Fibroblast of the conjunctiva (primary cell): Measurements from ENCODE around the gene PTX4.

ENCODE experiments used
- DNase-seq: peaks from one replicate; pipeline ENCODE4 v3.0.0-alpha.2; 2010; ENCODE audit warnings: low read depth

Gene PTX4, protein sequence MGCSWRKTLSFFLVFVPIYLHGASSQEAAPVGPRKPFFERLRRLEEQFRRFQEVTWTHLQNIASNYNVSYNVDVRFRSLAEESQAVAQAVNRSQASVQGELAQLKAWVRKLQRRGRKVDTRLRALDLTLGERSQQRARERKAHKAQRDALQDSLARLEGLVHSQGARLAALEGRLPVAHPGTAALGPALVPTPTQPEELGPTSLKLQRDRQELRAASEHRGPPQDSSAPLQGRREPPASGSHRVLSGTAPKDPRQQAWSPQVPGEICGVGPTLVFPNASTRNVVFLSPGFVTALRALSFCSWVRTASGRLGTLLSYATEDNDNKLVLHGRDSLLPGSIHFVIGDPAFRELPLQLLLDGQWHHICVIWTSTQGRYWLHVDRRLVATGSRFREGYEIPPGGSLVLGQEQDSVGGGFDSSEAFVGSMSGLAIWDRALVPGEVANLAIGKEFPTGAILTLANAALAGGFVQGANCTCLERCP

DNA sequence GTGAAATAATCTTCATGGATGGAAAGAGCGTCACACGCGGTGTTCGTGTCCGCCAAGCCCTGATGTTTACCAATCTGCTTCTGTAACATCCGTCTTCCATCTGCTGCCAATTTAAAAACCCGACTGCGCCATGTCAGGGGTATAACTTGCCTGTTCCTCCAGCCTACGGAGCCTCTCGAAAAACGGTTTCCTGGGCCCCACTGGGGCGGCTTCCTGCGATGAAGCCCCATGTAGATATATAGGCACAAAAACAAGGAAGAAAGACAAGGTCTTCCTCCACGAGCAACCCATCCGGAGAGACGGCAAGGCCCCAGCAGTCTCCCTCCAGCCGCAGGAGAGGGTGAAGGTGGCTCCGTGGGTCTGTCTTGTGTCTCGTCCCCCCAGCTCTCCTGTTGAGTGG lies at the start of gene PTX4:
Gene PTX4 (minus strand): TSS at position 326 of the 400 bp plus-strand sequence. CDS start 35 bp downstream, at position 291.
- DNase-seq = no peak

DNA sequence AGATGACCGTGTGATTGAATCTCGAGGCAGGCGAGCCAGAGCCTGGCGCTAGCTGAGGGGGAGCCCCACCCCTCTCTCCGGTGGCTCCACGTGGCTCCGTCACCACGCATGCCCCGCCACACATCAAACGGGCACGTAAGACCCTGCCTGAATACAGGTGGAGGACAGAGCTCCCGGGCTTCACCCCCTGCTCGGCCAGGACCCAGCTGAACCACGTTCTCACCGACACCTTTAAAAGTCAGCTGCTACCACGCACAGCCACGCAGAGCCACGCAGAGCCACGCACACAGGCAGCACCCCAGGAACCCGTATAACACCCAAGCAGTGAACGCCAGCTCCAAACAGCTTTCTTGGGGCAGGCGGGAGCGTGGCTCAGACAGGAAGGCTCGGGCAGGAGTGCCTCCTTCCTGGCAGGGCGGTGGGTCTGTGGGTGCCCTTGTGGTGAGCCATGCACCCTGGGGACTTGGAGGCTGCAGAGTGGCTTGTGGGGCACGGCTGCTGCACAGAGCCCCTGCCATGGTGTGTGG lies 49.1 kb upstream of the PTX4 start:
- DNase-seq = no peak

DNA sequence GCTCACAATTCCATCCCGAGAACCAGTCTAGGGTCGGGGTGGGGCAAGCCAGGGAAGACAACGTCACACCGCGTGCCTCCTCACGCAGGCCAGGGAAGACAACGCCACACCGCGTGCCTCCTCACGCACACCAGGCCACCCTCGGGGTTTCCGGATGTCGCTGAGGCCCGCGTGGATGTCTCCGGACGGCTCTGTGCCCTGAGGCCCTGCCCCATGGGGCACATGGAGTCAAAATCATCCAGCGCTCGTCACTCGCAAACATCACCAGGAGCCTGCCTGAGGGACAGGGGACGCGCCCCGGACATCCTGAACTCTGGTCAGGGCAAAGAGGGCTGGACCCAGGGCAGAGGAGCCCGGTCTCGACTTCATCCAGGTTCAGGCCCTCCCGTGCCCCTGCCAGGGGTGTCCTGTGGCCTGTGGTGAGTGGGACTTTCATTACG lies 48.4 kb upstream of the PTX4 start:
- no peak for DNase-seq

DNA sequence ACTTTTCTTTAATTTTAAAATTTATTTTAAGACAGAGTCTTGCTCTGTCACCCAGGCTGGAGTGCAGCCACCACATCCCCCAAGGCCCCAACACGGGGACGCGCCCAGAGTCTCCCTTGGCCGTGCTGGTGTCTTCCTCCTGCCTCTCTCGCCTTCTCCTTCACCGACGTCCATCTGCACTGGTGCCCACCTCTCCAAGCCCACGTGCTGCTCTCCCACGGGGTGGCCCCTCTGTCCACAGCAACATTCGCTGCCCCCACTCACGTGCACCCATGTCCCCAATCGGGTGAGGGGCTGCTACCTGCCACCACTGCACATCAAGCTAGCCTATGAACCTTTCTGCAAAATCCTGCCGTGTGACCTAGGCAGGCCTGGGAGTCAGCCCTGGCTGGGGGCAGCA lies 47.9 kb upstream of the PTX4 start:
- DNase-seq = no peak

DNA sequence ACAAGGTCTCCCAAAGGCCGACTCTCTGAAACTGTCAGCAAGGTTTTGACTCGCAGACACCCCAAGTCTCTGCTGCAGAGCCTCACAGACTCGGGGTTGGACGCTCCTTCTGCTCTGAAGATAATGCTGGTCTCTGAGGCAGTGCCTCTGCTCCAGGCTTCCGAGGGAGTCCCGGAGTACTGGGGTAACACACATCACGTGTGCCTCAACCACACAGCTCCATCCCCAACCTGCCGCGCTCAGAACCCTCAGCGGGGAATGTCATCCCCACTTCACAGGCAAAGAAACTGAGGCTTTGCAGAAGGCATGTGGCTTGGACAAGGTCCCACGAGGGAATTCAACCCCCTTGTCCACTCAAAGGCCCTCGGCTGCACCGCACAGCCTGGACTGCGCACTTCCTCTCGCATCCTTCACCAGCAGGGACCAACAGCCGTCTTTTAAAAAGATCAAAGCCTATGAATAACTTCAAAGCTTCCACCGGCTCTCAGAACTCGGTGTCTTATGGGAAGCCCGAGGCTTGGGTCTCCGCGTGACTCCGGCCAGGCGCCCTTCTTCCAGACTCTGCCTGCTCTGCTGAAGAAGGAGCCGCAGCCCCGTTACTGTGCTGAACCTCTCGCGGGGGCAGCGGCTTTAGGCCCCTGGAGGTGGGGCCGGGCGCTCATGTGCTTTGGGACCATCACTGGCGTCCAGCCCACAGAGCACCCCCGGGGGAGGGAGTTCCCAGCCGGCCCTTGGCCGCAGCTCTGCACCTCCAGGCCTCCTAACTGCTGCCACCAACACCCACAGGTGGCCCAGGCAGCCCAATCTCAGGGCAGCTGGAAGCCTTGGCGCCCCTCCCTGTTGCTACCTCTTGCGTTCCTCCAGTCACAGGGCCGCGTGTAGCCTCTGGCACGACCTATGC lies 46.9 kb upstream of the PTX4 start:
- DNase-seq = no peak

DNA sequence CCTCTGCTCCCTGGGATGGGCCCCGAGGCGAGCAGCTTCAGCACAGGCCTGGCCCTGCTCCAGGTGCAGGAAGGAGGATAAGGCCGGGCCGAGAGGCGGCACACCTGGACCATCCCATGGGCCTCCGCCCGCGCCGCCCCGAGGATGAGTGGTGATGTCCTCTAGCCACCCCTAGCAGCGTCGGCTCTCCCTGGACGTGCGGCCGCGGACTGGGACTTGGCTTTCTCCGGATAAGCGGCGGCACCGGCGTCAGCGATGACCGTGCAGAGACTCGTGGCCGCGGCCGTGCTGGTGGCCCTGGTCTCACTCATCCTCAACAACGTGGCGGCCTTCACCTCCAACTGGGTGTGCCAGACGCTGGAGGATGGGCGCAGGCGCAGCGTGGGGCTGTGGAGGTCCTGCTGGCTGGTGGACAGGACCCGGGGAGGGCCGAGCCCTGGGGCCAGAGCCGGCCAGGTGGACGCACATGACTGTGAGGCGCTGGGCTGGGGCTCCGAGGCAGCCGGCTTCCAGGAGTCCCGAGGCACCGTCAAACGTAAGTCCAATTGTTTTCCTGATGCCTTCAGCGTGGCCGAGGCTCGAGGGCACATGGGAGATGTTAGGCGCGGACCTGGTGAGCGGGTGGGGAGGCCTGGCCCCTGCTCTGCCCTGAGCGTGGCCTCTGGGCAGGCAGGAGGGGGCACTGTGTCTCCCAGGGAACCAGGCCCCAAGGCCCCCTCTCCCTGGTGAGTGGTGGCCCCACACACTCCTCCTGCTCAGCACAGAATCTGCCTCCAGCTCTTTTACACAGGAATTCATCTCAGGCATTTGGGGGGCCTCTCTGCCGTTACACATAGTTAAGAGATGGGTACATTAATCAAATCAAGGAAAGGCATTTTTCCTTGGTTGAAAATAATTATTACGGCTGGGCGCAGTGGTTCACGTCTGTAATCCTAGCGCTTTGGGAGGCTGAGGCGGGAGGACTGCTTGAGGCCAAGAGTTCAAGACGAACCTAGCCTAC lies 45.6 kb upstream of the PTX4 start:
- DNase-seq = no peak

DNA sequence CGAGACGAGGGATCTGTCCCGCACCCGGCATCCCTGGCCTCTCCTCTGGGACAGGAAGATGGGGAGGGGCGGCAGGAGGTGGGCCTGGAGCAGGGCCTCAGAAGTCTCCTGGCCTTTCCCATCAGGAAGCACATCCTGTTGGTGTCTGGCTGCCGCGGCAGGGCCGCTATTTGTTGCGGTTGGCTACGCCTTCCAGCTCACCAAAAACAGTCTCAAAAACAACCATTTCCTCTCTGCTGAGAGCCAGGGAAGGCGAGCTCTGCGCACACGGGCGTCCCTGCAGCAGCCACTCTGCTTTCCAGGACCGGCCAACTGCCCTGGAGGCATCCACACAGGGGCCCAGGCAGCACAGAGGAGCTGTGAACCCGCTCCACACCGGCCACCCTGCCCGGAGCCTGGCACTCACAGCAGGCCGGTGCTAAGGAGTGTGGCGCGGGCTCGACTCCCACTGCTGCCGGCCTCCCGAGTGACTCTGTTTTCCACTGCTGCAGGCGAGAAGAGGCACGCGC lies 44.8 kb upstream of the PTX4 start, which contains the start of gene TMEM204:
Gene TMEM204 (plus strand): TSS at position 224 of the 509 bp plus-strand sequence. CDS start 610 bp downstream, outside the sequence.
- peak; percentile 27 for DNase-seq

DNA sequence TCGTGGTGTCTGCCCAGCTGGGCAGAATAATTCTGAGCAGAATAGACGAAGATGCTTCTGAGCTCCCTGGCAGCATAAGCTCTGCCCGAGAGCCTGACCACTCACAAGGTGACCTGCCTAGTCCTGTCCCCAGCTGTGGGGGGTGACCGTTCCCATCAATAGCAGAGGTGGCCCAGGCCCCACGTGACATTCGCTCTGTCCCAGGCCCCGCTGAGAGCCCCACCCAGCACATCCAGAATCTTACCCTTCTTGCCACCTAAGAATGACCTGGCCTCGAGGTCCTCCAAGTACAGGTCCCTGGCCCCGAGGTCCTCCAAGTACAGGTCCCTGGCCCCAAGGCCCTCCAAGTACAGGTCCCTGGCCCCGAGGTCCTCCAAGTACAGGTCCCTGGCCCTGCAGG lies 44.0 kb upstream of the PTX4 start:
- DNase-seq = no peak

DNA sequence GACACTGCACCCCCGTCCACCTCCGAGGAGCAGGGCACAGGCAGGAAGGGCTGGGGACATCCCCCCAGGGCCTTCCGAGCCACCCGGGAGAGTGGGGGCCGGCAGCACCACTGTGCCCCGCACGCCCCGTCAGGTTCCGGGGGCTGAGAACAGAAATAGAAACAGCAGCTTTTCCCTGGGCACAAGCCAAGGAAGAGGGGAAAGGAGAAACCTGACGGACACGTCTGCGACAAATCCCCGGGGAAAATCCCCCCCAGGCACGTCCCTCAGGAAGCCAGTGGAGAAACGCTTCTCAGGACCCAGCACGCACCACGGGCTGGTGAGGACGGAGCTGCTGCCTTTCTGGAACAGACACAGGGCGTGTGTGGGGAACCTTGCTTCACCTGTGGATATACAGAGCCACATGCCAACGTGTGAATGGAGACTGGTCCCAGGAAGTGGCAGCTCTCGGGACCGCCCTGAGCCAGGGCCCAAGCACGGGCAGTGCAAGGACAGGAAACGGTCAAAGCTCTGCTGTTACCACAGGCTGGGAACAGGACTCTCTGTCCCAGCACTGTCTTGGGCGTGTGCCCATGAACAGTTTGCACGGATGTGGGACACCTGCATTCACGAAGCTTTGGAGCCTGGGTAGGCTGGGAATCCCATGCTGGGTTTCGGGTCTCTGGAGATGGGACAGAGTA lies 43.5 kb upstream of the PTX4 start:
- no peak for DNase-seq

DNA sequence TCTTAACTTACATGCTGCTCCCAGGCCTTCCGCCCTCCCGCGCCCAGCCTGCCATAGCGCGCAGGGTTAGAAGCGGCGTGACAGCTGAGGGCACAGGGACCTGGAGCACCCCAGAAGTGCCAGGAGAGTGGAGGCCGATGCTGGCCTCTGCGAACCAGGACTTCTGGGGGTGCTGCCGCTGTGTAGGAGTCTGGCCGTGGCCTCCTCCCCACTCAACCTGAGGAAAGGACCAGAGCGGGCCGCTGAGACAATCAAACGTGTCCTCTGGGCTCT lies 42.8 kb upstream of the PTX4 start:
- DNase-seq = no peak

DNA sequence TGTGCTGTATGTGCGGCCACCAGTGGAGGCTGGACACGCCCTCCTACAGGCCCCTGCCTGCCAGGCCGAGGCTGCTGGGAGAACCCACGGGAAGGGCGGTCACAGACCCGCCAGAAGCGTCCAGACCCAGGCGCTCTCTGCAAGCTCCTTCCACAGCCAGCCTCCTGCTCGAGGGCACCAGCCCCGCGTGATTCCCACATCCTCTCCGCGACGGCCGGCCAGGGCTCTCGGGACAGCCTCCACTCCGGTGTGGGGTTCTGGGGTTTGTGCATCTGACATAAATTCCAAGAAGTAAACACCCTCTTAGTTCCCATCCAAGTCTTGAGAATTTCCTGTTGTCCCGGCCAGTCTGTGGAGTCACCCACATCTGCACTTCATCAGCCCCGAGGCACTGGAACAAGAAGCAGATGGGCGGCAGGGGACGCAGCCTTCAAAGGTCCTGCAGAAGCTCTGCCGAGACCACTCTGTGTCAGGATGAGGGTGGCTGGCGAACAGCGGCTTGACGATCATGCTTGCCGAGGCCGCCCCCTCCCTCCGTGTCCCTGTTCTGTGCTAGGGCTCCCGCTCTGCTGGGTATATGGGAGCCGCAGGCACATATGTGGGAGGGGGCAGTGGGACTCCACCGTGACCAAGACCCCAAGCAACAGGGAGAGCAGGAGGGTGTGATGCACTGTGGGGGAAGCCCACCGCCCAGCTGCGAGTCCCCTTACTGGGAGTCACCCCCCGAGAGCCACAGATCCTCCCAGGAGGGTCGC lies 42.3 kb upstream of the PTX4 start:
- DNase-seq = peak; percentile 72

DNA sequence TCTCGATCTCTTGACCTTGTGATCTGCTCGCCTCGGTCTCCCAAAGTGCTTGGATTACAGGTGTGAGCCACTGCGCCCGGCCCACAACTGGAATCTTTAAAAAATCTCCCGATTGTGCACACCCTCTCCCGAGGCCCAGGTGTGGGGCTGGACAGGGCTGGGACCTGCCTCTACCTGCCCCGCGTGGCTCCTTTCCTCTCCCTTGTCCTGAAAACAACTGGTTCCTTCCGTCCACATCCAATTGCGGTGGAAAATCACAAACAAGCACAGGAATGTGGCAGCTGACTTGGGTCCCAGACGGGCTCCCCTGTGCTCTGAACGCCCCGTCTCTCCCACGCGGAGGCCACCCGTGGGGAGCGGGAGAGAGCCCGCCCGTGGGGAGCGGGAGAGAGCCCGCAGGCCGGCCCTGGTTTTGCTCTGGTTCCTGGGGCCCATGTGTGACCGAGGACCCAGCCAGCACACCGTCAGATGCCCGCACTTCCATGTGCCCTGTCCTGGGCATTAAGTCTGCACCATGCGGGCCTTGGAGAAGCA lies 41.7 kb upstream of the PTX4 start:
- DNase-seq = no peak

DNA sequence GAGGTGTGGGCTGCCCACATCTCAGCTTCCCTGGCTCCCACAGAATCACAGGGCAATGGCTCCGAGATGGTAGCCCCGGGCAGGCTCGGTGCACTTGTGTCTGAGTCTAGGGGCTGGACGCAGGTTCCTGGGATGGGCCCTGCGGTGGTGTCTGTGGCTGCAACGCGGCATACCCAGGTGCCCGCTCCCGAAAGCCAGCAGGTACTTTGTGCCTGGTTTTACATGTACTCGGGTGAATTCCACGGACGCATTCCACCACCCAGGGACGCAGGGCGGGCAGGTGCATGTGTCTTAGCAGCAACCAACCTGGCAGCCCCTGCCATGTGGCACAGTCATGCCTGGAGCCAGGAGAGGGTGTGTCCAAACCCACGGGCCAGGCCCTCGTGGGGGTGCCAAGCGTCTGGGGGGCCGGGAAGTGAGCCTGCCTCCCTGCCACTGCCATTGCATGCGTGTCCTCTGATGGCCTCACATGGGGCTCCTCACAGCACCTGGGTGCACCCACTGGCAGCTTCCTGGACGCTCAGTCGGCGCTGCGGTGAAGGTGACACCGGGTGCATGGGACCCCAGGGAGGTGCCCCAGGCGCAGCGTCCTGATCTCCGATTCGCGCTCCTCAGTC lies 40.3 kb upstream of the PTX4 start:
- no peak for DNase-seq

DNA sequence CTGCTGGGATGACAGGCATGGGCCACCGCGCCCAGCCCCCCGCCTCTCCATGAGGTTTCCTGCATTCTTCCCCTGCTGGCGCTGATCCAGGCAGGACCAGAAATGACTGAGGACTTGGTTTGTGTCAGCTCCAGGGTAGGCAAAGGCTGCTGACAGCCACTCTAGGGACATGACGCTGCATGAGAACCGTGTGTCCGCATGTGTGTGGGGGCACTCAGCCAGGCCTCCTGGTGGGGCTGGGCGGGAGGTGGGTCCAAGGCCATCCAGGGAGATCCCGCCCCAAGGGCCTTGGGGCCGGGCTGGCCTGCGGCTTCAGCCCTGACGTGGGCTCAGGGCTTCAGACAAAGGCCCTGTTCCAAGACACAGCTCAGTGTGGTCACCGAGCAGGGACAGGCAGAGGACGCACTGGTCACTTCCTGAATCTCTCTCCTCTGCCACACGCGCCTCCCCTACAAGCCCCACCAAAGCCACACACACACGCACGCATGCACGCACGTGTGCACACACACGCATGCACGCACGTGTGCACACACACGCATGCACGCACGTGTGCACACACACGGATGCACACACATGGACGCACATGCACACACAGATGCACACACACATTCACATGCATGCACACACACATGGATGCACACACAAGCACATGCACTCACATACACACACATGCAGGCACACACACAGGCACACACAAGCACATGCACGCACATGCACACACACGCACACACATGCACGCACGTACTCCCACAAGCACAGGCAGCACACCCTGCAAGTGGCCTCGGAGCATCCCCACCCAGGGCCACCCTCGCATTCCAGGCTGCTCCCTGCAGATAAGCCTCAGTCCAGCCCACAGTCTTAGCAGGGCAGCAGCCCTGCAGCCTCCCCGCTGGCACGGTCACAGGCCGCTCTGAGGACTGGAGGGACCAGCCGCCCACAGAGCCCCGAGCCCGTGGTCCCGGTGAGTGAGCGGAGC lies 39.4 kb upstream of the PTX4 start:
- no peak for DNase-seq

DNA sequence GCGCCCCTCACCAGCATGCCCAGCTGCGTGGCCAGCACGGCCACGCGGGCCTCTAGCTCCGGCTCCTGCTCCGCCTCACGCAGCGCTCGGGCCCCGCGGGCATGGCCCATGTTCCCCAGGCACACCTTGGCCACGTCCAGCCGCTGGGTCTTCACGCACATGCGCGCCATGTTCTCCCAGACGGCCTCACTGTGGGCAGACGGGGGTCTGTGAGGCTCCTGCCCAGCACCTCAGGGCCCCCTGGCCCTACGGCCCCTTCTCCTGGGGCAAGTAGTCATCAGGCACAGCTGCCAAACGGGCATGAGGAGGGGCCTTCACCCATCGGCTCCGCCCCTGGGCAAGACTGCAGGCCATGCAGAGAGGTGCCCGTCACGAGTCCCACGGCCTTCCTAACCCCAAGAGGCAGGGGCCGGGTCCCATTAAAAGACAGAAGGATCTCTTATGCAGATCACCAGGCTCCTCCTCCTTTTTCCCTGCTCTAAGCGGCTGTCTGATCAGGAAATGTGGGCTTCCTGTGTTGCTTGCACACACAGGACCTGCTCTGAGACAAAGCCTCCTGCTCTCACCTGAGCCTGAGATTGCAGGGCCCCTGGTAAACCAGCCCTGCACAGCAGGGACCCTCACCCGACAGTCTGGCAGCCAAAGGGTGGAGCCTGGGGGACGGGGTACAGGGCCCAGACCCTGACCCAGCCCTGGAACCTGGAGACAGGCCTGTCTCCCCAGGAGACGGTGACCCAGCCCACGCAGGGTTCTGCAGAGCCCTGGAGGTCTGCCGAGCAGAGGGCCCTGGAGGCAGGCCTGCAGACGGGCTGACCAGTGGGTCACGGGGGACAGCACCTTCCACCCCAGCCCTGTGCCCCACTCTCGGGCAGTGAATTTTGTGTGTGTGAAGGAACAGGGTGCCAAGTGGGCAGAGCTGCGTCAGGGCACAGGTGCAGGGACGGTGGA lies 38.1 kb upstream of the PTX4 start:
- no peak for DNase-seq

DNA sequence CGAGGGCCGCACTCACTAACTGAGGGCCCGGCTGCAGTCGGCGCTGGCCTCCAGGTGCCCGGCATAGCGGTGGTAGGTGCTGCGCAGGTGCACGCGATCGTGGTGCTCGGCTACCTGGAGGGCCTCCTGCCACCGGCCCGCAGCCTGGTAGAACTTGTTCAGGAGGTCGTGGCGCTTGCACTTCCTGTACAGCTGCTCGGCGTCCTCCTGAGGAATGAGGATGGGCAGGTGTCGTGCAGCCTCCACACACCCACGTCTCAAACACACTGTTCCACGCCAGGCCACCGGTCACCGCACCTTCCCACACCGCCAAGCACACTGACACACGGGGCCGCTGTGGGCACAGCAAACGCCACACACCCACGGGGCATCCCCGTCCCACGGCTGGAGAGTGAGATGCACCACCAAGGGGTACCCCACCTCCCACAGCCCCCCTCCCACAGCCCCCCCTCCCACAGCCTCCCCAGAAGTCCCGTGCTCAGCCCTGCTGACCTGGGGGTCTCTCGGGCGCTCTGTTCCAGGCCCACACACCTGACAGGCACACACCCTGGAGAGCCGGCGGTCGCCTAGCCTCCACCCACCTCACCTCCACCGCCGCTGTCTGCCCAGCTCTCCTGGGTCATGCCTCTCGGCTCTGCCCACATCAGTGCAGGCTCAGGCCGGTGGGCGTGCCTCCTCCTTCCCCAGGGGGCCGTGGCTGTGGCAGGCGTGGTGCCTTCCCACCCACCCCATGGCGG lies 37.3 kb upstream of the PTX4 start:
- DNase-seq = no peak
